PC-3 (cell line): ENCODE results near the gene TTC28.

Experiments used
- EZH2phosphoT487 ChIP-seq: fragments of 300-600 bp; sonication (generic); IDR thresholded peaks from 2 replicates; pipeline ENCODE4 v1.6.1; 2018; ENCODE audit warnings: mild to moderate bottlenecking, antibody characterized with exemption, low read length, borderline replicate concordance
- TF ChIP-seq, protein P1 (sequence below): fragments of 300-600 bp; sonication (generic); conservative IDR thresholded peaks from 2 replicates; pipeline ENCODE4 v1.5.1; 2017; ENCODE audit warnings: antibody characterized with exemption, low read depth, mild to moderate bottlenecking, low read length

DNA sequence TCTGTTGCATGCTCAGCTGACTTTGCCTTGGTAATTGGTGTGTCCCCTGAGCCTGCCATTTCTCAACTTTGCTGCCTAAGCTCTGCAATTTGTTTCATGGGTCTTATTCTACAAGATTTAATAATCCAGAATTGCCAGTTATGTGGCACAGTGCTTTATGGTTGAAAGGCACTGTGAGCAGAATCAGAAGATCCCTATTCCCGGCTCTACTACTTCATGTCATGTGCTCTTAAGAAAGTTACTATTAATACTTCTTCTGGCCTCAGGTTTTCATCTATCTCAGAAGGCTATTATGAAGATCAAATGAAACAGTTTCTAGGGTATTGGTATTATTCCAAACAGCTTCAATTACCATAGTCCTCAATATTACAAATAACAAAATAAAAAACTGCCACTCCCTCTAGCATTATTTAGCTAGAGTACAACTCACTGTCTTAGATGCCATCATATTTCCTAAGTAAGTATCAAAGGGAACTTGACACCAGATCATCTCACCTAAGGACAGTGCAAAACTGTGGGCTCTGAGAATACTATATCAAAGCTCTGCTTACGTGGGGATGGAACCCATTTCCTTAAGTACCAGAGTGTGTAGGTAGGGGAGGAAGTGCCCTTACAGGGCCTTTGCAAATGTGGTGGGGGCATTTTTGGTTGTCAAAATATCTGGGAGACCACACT, 560.5 kb downstream of the TTC28 start:
- TF ChIP-seq, protein P1, sequence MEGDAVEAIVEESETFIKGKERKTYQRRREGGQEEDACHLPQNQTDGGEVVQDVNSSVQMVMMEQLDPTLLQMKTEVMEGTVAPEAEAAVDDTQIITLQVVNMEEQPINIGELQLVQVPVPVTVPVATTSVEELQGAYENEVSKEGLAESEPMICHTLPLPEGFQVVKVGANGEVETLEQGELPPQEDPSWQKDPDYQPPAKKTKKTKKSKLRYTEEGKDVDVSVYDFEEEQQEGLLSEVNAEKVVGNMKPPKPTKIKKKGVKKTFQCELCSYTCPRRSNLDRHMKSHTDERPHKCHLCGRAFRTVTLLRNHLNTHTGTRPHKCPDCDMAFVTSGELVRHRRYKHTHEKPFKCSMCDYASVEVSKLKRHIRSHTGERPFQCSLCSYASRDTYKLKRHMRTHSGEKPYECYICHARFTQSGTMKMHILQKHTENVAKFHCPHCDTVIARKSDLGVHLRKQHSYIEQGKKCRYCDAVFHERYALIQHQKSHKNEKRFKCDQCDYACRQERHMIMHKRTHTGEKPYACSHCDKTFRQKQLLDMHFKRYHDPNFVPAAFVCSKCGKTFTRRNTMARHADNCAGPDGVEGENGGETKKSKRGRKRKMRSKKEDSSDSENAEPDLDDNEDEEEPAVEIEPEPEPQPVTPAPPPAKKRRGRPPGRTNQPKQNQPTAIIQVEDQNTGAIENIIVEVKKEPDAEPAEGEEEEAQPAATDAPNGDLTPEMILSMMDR: no peak
- TF ChIP-seq EZH2phosphoT487: no peak
